Breast epithelium (tissue), 3 donors: ENCODE results near the gene ALG1L2.
"Not testable (repeated sequence)": the region's sequence is repeated elsewhere in the genome, so short reads cannot be mapped to it uniquely, and the experiment has no call there.

Source experiments
- CTCF ChIP-seq, 3 donors: fragments of 450-650 bp; IDR thresholded peaks; one replicate each; pipeline ENCODE4 v1.5.1; 2016 to 2017; ENCODE audit warnings: antibody characterized with exemption in 3 of 3, mild to moderate bottlenecking in 3 of 3, moderate library complexity in 3 of 3
- POLR2A ChIP-seq: fragments of 450-650 bp; IDR thresholded peaks from one replicate; pipeline ENCODE4 v1.6.1; 2016; ENCODE audit warnings: antibody characterized with exemption, mild to moderate bottlenecking, moderate library complexity

- not testable (repeated sequence) for TF ChIP-seq CTCF (IDR thresholded peaks at IDR 0.05); POLR2A
These were observed 17.2 kb downstream of the ALG1L2 start for GRCh38 chr3:130098639-130099385.
